Measurements from ENCODE around the gene PLK5.

DNA sequence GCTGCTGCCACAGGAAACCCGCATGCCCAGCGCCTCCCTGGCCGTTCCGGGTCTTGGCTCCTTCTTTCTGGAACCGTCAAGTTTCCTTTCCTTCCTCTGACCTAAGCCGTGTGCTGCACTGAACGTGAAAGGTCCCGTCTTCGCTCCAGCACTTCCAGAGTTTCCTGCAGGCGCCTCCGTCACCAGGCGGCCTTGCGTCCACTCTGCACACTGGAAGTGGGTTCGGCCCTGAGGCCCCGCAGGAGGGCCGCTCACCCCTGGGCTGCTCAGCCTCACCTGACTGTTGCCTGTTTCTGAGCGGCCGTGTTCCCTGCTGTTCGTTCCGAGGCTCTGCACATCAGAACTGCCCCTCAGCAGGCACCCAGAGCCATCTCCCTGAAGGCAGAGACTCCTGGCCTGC, 56.5 kb downstream of the PLK5 start:
- TF ChIP-seq, protein P1, sequence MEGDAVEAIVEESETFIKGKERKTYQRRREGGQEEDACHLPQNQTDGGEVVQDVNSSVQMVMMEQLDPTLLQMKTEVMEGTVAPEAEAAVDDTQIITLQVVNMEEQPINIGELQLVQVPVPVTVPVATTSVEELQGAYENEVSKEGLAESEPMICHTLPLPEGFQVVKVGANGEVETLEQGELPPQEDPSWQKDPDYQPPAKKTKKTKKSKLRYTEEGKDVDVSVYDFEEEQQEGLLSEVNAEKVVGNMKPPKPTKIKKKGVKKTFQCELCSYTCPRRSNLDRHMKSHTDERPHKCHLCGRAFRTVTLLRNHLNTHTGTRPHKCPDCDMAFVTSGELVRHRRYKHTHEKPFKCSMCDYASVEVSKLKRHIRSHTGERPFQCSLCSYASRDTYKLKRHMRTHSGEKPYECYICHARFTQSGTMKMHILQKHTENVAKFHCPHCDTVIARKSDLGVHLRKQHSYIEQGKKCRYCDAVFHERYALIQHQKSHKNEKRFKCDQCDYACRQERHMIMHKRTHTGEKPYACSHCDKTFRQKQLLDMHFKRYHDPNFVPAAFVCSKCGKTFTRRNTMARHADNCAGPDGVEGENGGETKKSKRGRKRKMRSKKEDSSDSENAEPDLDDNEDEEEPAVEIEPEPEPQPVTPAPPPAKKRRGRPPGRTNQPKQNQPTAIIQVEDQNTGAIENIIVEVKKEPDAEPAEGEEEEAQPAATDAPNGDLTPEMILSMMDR (IDR thresholded peaks at IDR 0.05; ENCODE audit: insufficient read depth, low read depth, low read length) = no peak
- no peak for TF ChIP-seq EZH2 (IDR thresholded peaks at IDR 0.05; ENCODE audit: insufficient read depth, low read length)

Data from astrocyte (in vitro differentiated cells and primary cell).